ENCODE data around the gene ARID3C. TPM values are rescaled to one million over a fixed set of nuclear protein-coding genes. Genes with fewer than 3 reads are reported as not detected.

The ARID3C gene
- total RNA-seq, 1 donor from 2014 or later, result not detected

GRCh38 chr9:34633851-34634550 is 5.1 kb upstream of the ARID3C start:
- DNase-seq (peak; percentile 67), ATAC-seq (peak; percentile 13)
- intact Hi-C loops (cut with micrococcal nuclease), result no loop called here

- DNase-seq (no peak), ATAC-seq (no peak)
- intact Hi-C loops (cut with micrococcal nuclease), result no loop called here
Observed at GRCh38 chr9:34633166-34633565, 4.3 kb upstream of the ARID3C start.

GRCh38 chr9:34630402-34631154 is 1.7 kb upstream of the ARID3C start:
- ATAC-seq, result no peak
- no peak for DNase-seq
- intact Hi-C loops (cut with micrococcal nuclease), result no loop called here

- ATAC-seq (no peak), DNase-seq (no peak)
- intact Hi-C loops (cut with micrococcal nuclease), result no loop called here
Observed at GRCh38 chr9:34629491-34629808, 584 bp upstream of the ARID3C start.

GRCh38 chr9:34627716-34628655 is 880 bp downstream of the ARID3C start:
- ATAC-seq (no peak), DNase-seq (no peak)
- intact Hi-C loops (cut with micrococcal nuclease), result no loop called here

GRCh38 chr9:34625186-34625486 is 3.7 kb downstream of the ARID3C start:
- no peak for DNase-seq
- ATAC-seq, result no peak
- intact Hi-C loops (cut with micrococcal nuclease), result no loop called here

GRCh38 chr9:34624475-34625185 is 4.2 kb downstream of the ARID3C start:
- intact Hi-C loops (cut with micrococcal nuclease), result no loop called here
- DNase-seq (no peak), ATAC-seq (no peak)

GRCh38 chr9:34623374-34624235 is 5.3 kb downstream of the ARID3C start:
- intact Hi-C loops (cut with micrococcal nuclease), result no loop called here
- DNase-seq (no peak), ATAC-seq (no peak)

GRCh38 chr9:34620061-34620994 is 8.5 kb downstream of the ARID3C start, which contains the start of gene DCTN3:
DCTN3 (minus strand) TSS chr9:34620495; CDS start chr9:34620464, 31 bp downstream.
- intact Hi-C loops (cut with micrococcal nuclease), result no loop called here
- ATAC-seq (peak; percentile 99), DNase-seq (peak; percentile 93)

- intact Hi-C loops (cut with micrococcal nuclease), result no loop called here
- ATAC-seq (no peak), DNase-seq (no peak)
Observed at GRCh38 chr9:34615132-34615531, 13.7 kb downstream of the ARID3C start.

- intact Hi-C loops (cut with micrococcal nuclease), result no loop called here
- peak; percentile 74 for DNase-seq
- ATAC-seq, result peak; percentile 71
Observed at GRCh38 chr9:34612788-34613390, 16.0 kb downstream of the ARID3C start.

- ATAC-seq, result peak; percentile 95
- DNase-seq, result peak; percentile 93
Observed at GRCh38 chr9:34611811-34612787, 16.8 kb downstream of the ARID3C start, which contains the start of gene RPP25L. RPP25L (minus strand) TSS chr9:34612097; CDS start chr9:34611296, 801 bp downstream.

GRCh38 chr9:34611251-34611810 is 17.5 kb downstream of the ARID3C start:
- intact Hi-C loops (cut with micrococcal nuclease), result no loop called here

More at GRCh38 chr9:34611811-34612787, 16.8 kb downstream of the ARID3C start, which contains the start of gene RPP25L:
- intact Hi-C loops (cut with micrococcal nuclease), result no loop called here

GRCh38 chr9:34610434-34611206 is 18.2 kb downstream of the ARID3C start:
- ATAC-seq, result peak; percentile 34
- intact Hi-C loops (cut with micrococcal nuclease), result no loop called here
- DNase-seq, result peak; percentile 54

More at GRCh38 chr9:34611251-34611810, 17.5 kb downstream of the ARID3C start:
- no peak for DNase-seq
- peak; percentile 34 for ATAC-seq
